ENCODE results near the gene RAB8B. TPM values are rescaled to one million over a fixed set of nuclear protein-coding genes. Genes with fewer than 3 reads are reported as not detected.

The RAB8B gene
- total and polyA plus RNA-seq, 5 experiments from 2014 or later, result 35.1 to 79.6 (median 40.7) TPM

- H3K27ac Mint-ChIP-seq, result peak overlapping the region in 2 of 10 donors; percentile 97 to 98
- ATAC-seq, result no peak
Observed at GRCh38 chr15:63187589-63188226, 1.7 kb upstream of the RAB8B start.

GRCh38 chr15:63188247-63188925 is 1.0 kb upstream of the RAB8B start:
- Mint-ChIP-seq H3K27ac (peak overlapping the region; percentile 85 to 98 (median 96)), H3K9me3 (no peaks in the 10 kb centered on the region), H3K27me3 (no peaks in the 10 kb centered on the region), H3K4me1 (peaks cover 27 to 51% (median 41%) of the 10 kb centered on the region in 4 donors), H3K4me3 (peak overlapping the region; percentile 90 to 99 (median 95)), H3K36me3 (no peaks in the 10 kb centered on the region)
- DNase-seq, result no peak
- POLR2A ChIA-PET, result interaction anchor here (0.7 to 1.7 kb wide), 3 partner anchors 8 to 89 kb away, joined by 5 to 14 read pairs (median 5); partner anchors contain the start of genes APH1B and RPS27L
- ATAC-seq, result no peak

More at GRCh38 chr15:63187589-63188226, 1.7 kb upstream of the RAB8B start:
- Mint-ChIP-seq H3K4me1 (peaks cover 26 to 44% (median 35%) of the 10 kb centered on the region in 4 donors), H3K36me3 (no peaks in the 10 kb centered on the region), H3K27me3 (no peaks in the 10 kb centered on the region), H3K9me3 (no peaks in the 10 kb centered on the region), H3K4me3 (peak overlapping the region in 7 of 10 donors; percentile 90 to 99 (median 95))
- POLR2A ChIA-PET, result interaction anchor here (0.5 to 1.7 kb wide), 3 partner anchors 8 to 90 kb away, joined by 5 read pairs; partner anchors contain the start of gene APH1B
- no peak for DNase-seq

GRCh38 chr15:63189941-63190768 is 749 bp downstream of the RAB8B start:
- Mint-ChIP-seq H3K9me3 (no peaks in the 10 kb centered on the region), H3K4me1 (peaks cover 34 to 66% (median 55%) of the 10 kb centered on the region in 4 donors), H3K27me3 (no peaks in the 10 kb centered on the region), H3K27ac (peak overlapping the region; percentile 83 to 98 (median 97)), H3K36me3 (no peaks in the 10 kb centered on the region), H3K4me3 (peak overlapping the region; percentile 90 to 99 (median 95))
- POLR2A ChIA-PET, result interaction anchor here (1.2 to 7.3 kb wide), 6 partner anchors 20 to 314 kb away, joined by 5 to 56 read pairs (median 26); partner anchors contain the start of genes APH1B, RPS27L and USP3
- ATAC-seq (no peak), DNase-seq (no peak)

GRCh38 chr15:63190769-63191649 is 1.6 kb downstream of the RAB8B start:
- no peaks in the 10 kb centered on the region for H3K27me3 Mint-ChIP-seq
- POLR2A ChIA-PET, result interaction anchor here (0.8 to 7.3 kb wide), 18 partner anchors 10 to 904 kb away, joined by 3 to 56 read pairs (median 7); partner anchors contain the start of genes APH1B, CIAO2A, RPS27L and SNX1
- no peak for ATAC-seq
- H3K4me1 Mint-ChIP-seq, result peaks cover 39 to 74% (median 64%) of the 10 kb centered on the region in 4 donors
- H3K36me3 Mint-ChIP-seq, result no peaks in the 10 kb centered on the region
- no peak for DNase-seq
- H3K9me3 Mint-ChIP-seq, result no peaks in the 10 kb centered on the region
- H3K27ac Mint-ChIP-seq, result peak overlapping the region; percentile 83 to 98 (median 97)
- peak overlapping the region; percentile 90 to 99 (median 95) for H3K4me3 Mint-ChIP-seq

- DNase-seq, result peak; percentile 12 to 92 (median 76)
- peak; percentile 75 to 83 for ATAC-seq
- POLR2A ChIA-PET, result interaction anchor here (0.5 to 7.3 kb wide), 24 partner anchors 9 to 903 kb away, joined by 3 to 56 read pairs (median 4); partner anchors contain the start of genes APH1B, CIAO2A, RPS27L and SNX1
- Mint-ChIP-seq H3K27me3 (no peaks in the 10 kb centered on the region), H3K9me3 (no peaks in the 10 kb centered on the region), H3K27ac (peak overlapping the region; percentile 86 to 98 (median 97)), H3K4me3 (peak overlapping the region; percentile 71 to 98 (median 94)), H3K36me3 (no peaks in the 10 kb centered on the region), H3K4me1 (peaks cover 46 to 83% (median 74%) of the 10 kb centered on the region in 4 donors)
Observed at GRCh38 chr15:63191895-63192618, 2.7 kb downstream of the RAB8B start.

GRCh38 chr15:63192619-63193206 is 3.3 kb downstream of the RAB8B start:
- peak overlapping the region; percentile 86 to 98 (median 97) for H3K27ac Mint-ChIP-seq
- no peaks in the 10 kb centered on the region for H3K9me3 Mint-ChIP-seq
- DNase-seq (no peak), ATAC-seq (no peak)
- H3K36me3 Mint-ChIP-seq, result peaks cover 0 to 2% (median 0%) of the 10 kb centered on the region in 3 donors
- H3K4me3 Mint-ChIP-seq, result peak overlapping the region; percentile 71 to 98 (median 94)
- no peaks in the 10 kb centered on the region for H3K27me3 Mint-ChIP-seq
- peaks cover 48 to 89% (median 80%) of the 10 kb centered on the region in 4 donors for H3K4me1 Mint-ChIP-seq
- POLR2A ChIA-PET, result interaction anchor here (0.7 to 7.3 kb wide), 18 partner anchors 9 to 902 kb away, joined by 3 to 56 read pairs (median 8); partner anchors contain the start of genes APH1B, CIAO2A, RPS27L and SNX1

GRCh38 chr15:63194302-63194701 is 4.9 kb downstream of the RAB8B start:
- ATAC-seq, result no peak
- DNase-seq, result no peak
- POLR2A ChIA-PET, result interaction anchor here (0.5 to 7.3 kb wide), 9 partner anchors 8 to 83 kb away, joined by 3 to 56 read pairs (median 10); partner anchors contain the start of genes APH1B and RPS27L
- no peaks in the 10 kb centered on the region for H3K9me3 Mint-ChIP-seq
- no peaks in the 10 kb centered on the region for H3K27me3 Mint-ChIP-seq
- H3K27ac Mint-ChIP-seq, result peak overlapping the region; percentile 86 to 98 (median 97)
- peak overlapping the region; percentile 71 to 98 (median 89) for H3K4me3 Mint-ChIP-seq
- H3K36me3 Mint-ChIP-seq, result peaks cover 0 to 11% (median 0%) of the 10 kb centered on the region in 3 donors
- peaks cover 51 to 92% (median 84%) of the 10 kb centered on the region in 4 donors for H3K4me1 Mint-ChIP-seq

- H3K27ac Mint-ChIP-seq, result peak overlapping the region; percentile 86 to 98 (median 93)
- peaks cover 49 to 95% (median 90%) of the 10 kb centered on the region in 4 donors for H3K4me1 Mint-ChIP-seq
- no peaks in the 10 kb centered on the region for H3K27me3 Mint-ChIP-seq
- ATAC-seq, result no peak
- H3K9me3 Mint-ChIP-seq, result no peaks in the 10 kb centered on the region
- H3K4me3 Mint-ChIP-seq, result peak overlapping the region; percentile 50 to 84 (median 72)
- POLR2A ChIA-PET, result interaction anchor here (1.5 to 7.3 kb wide), 6 partner anchors 17 to 82 kb away, joined by 7 to 56 read pairs (median 20); partner anchors contain the start of genes APH1B and RPS27L
- no peak for DNase-seq
- peaks cover 0 to 11% (median 0%) of the 10 kb centered on the region in 3 donors for H3K36me3 Mint-ChIP-seq
Observed at GRCh38 chr15:63194880-63195568, 5.6 kb downstream of the RAB8B start.

GRCh38 chr15:63195569-63196015 is 6.2 kb downstream of the RAB8B start:
- peak overlapping the region; percentile 50 to 84 (median 72) for H3K4me3 Mint-ChIP-seq
- H3K36me3 Mint-ChIP-seq, result peaks cover 0 to 11% (median under 1%) of the 10 kb centered on the region in 3 donors
- POLR2A ChIA-PET, result interaction anchor here (0.6 to 7.3 kb wide), 5 partner anchors 8 to 82 kb away, joined by 5 to 56 read pairs (median 30); partner anchors contain the start of genes APH1B and RPS27L
- no peaks in the 10 kb centered on the region for H3K9me3 Mint-ChIP-seq
- ATAC-seq (no peak), DNase-seq (no peak)
- no peaks in the 10 kb centered on the region for H3K27me3 Mint-ChIP-seq
- H3K4me1 Mint-ChIP-seq, result peaks cover 47 to 96% (median 91%) of the 10 kb centered on the region in 4 donors
- H3K27ac Mint-ChIP-seq, result peak overlapping the region; percentile 86 to 98 (median 93)
